NCI-H1417 (cell line): ENCODE measurements around the gene COG2.
"Not testable (repeated sequence)": the region's sequence is repeated elsewhere in the genome, so short reads cannot be mapped to it uniquely, and the experiment has no call there.

Source experiments
- DNase-seq, 3 experiments: peaks; one replicate each; lab custom pipeline; 2025; lab: John Stamatoyannopoulos, UW

Gene COG2

DNA sequence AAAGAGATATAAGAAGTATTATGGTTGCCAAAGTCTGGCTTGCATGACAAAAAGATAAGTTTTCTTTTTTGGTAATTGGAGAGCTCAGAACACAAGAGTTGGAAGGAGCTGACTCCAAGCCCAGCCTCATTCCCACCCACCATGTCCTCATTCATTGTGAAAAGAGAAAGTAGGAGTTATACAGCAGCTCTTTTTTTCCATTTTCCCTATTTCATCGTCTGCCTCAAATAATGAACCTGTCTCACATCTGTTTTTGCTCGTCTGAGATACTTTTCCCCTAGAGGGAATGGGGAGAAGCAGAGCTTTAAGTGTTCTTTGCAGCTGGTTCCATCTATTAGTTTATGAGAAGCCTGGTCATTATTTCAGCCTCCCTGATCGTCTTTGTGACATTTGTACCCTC is 36.9 kb downstream of the COG2 start:
- DNase-seq: no peak

DNA sequence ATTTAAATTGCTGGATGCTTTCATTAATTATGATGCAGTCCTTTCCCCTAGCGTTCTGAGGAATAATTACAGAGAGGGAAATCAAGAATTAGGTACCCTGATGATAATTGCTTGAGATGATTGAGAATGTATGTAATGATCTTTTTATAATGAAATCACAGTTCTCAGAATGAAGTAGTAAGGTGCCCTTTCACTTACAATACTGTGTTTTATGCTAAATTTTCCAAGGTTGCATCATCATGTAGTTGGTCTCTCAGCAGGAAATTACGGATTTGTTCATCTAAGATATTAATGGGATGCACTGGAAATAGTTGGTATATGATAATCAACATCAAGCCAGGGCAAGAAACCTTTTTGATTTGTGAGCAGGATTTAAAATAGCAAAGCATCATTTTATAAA is 37.5 kb downstream of the COG2 start:
- no peak for DNase-seq

DNA sequence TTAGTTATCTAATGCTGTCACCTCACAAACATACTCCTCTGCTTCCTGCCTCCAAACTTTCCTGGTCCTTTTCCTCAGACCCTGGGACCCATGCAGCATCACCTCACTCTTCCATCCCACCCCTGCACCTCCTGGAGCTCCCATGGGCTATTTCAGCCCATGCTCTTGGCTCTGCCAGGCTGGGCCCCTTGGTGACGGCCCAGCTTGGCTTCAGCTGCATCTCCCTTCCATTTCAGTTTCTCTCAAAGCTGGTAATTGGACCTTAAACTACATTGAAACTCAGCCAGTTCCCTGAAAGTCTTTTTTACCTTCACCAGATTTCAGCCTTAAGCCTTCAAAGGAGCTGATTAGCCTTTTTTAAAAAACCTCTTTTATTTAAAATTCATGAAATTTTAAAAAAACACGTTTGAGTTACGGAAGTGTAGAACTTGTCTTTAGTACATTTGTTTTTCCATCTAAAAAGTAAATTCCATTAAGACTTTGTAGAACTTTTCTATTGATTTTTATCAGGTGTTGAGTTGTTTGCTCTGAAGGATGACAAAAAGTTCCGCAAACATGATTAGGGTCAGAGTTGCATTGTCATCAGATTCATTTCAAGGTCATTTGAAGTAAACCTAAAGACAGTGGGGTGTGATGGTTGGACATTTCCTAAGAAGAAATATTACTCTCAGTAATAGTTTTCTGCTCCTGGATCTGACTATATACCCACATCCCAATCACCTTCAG is 38.2 kb downstream of the COG2 start:
- no peak for DNase-seq

DNA sequence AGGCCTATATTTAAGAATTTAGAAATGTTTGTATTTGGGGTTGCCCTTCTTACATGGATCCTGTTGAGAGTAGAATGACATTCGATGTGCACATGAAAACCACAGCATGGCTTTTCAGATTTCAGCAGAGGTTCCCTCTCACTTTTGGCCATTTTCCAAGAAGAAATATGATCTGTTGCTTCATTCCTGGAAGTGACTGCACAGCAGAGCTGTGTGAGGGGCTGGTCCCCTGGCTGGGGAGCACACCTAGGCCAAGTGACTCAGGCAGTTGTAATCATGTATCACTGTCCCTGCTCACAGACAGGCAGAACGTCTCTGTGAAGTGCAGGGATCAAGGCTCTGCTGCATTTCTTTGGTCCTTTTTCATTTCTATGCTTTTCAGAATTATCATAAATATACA is 39.3 kb downstream of the COG2 start:
- peak; percentile 5 to 84 (median 75) for DNase-seq

DNA sequence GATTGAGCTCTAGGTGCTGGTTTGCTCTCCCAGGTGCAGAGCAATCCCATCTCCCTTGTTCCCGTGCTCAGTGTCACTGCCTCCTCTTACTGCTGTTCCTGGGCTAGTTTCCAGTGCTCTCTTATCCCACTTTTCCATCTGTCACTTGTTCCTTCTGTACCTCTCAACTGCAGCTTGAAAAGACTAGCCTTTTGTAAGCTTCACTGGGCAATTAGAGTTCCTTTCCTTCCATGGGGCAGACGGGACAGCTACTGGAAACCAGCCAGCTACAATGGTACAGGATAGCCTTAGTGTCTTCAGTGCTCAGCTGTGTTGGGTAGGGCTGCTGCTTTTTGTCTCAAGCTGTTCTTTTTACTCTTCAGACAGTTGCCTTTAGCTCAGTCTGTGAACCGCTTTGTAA is 40.0 kb downstream of the COG2 start:
- no peak for DNase-seq

DNA sequence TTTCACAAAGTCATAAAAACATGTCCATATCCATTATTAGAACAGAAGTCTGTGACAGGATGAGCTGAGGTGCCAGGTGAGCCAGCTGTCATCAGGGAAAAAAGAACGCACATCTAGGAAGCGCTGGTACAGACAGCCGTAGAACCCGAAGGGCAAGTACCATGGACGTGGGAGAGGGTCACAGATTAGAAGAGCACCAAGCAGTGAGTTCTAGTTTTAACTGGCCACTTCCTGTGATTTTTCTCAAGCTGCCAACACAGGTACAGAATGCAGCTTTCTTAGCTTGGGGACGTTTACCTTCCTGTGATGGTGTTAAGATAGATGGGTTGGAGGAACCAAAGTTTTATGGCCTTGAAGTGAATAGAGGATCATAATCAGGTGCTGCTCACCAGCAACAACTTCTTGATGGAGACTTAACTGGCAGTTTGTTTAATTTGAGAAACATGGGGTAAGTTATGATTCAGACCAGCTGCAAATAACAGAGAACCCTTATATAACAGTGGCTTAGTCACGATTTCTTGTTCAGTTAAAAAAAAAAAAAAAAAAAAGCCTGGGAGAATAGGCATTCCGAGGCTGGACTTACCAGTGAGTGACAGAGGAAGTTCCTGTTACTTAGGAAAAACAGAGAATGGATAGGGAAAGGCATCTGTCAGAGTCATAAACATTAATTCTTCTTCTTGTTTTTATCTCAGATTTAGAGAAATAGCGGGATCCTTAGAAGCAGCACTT is 40.8 kb downstream of the COG2 start:
- DNase-seq: no peak

DNA sequence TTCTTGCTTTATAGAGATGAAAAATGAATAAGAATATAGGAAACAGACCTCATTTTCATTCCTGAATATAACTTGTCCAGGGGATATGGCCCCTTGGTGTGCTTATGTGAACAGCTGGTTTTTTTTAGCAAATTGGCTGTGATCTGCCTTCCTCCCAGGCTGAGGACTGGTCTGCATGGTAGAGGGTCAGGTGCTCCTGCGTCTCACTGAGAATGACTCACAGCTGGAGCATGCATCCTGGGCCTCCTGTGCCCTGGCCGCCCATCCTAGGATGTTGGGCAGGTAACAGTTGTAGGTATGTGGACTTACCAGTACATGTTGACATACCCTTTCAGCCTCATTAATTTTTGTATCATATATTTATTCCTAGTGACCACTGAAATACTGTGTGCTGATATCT is 41.9 kb downstream of the COG2 start:
- DNase-seq: no peak

DNA sequence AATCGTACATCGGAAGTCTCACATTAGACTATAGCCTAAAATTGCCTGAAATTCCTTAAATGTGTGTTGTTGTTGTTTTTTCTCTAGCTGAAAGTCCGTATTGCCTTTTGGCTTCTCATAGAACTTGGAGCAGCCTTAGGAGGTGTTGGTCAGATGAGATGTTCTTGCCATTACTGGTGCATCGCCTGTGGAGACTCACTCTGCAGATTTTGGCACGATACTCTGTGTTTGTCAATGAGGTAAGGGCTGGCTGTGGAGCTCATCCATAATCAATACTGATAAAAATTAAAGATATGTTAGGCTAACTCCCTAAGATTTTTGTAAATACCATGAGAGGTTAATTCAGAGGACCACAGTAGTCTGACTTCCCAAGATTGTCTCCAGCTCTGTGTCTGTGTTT is 42.7 kb downstream of the COG2 start:
- DNase-seq: no peak

DNA sequence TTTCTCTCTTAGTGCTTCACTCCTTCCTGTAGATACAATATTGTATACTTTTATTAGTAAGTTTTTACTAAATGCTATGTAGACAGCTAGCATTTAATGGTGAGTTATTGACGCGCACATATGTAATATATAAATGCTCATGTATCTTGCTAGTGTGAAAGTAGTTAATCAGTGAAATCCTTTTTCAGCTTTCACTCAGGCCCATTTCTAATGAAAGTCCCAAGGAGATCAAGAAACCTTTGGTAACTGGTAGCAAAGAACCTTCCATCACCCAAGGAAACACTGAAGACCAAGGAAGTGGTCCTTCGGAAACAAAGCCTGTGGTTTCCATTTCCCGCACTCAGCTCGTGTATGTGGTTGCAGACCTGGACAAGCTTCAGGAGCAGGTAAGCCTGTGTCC is 44.5 kb downstream of the COG2 start:
- no peak for DNase-seq

DNA sequence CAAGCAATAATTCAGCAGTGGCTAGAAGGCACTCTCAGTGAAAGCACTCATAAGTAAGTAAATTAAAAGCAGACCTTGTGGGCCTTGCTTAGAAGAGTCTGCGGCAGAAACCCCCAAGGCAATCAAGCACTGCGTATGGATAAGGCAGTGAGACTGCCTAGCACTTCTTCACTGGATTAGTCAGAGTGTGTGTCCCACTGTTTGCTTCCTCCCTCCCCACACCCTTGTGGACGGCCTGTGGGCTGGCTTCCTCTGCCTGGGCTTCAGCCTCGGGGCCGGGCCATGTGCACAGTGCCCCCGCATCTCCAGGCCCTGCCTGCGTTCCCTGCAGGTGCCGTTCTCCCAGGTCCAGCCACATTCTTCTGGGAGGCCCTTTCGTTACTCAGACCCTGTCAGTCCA is 47.8 kb downstream of the COG2 start:
- DNase-seq: no peak

DNA sequence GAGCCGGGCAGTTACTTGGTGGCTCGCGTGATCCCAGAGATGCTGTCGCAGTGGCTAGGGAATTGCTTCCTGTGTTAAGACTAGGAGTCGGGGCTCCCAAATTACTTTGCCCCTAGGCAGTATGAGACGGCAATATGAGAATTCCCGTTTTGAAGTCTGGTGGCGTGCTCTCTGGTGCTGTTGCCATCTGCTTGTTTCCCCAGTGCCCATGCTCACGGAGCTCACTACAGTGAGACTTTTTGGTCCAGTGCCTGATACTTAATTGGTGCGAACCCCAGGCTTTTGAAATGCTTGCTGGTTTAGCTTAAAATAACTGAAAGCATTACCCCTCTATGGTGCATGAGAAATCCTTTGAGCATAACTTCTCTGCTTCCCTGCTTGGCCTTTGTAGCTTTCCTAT is 49.3 kb downstream of the COG2 start:
- no peak for DNase-seq

DNA sequence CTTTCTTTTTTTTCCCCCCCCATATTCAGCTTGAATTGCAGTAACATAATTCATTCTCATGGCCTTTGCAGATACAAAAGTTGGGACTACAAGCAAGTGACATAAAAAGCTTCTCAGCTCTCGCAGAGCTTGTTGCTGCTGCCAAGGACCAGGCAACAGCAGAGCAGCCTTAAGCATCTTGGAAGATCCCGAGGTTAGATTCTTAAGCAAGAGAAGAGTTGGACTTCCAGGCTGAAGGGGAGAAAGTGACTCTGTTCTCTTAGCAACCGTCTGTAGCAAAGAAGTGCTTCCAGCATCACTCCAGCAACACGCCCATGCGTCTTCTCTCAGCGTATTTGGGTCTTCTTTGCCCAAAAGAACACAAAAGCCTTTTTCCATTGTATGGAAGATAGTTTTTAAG is 50.9 kb downstream of the COG2 start:
- no peak for DNase-seq

DNA sequence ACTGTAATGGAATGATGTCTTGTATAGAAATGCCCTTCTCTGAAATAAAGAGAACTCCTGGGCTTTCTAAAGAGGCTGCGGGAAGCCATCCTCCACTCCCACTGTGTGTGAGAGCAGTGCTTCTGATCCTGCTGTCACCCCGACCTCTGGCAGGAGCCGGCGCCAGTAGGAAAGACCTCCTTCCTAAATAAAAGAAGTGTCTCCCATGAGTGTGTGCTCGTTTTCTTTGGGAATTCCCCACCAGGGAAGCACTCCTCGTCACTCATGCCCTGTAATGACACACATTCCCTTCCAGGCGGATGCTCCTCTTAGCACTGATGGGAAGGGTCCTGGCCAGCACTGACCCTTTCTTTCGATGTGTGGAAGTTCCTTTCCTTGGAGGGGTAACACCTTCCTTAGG is 51.5 kb downstream of the COG2 start:
- DNase-seq: no peak

DNA sequence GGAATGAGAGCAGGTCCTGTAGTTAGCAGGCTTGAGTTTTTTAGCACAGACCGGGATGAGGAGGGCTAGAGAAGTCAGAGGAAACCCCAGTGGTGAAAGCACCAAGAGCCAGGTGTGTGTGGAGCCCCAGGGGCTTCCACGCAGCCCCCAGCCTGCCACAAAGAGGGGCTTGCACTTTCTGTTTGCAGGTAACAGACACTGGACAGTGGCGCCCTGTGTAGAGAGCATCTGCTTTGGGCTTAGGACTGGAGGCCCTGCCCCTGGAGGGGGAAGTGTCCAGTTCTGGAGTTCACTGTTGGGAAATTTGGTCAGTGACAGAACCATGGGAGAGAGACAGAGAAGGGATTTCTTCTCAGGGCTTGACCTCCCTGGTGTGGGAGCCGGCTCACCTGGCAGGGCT is 52.2 kb downstream of the COG2 start:
- no peak for DNase-seq

DNA sequence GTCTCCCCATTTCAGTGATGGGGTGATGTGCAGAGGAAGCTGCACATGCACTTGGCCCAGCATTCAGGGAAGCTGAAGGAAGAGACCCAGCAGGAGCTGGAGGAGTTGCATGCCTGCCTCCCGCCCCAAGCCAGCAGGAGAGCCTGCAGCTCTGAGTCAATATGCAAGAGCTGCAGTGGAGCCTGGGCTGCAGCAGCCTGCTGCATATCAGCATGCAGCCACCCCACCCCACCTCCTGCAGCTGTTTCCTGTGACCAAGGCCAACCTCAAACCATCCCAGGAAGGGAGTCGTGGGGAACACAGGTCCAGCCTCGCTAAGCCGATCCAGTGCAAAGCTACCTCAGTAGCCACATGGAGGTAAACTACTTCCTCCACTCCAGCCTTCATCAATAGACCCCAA is 52.7 kb downstream of the COG2 start:
- no peak for DNase-seq

DNA sequence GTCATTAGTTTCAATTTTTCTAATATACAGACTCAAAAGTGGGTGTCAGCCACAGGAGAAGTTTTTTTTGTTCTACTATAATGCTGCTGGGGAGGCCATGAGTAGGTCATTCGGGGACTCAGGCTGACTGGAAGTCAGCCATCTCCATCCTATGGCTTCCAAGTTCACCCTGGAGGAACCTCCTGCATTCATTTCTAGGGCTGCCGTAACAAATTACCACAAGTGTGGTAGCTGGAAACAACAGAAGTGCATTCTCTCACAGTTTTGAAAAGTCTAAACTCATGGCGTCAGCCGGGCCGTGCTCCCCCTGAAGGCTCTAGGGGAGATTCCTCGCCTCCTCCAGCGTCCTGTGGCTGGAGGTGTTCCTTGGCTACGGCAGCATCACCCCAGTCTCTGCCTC is 53.9 kb downstream of the COG2 start:
- DNase-seq: no peak

DNA sequence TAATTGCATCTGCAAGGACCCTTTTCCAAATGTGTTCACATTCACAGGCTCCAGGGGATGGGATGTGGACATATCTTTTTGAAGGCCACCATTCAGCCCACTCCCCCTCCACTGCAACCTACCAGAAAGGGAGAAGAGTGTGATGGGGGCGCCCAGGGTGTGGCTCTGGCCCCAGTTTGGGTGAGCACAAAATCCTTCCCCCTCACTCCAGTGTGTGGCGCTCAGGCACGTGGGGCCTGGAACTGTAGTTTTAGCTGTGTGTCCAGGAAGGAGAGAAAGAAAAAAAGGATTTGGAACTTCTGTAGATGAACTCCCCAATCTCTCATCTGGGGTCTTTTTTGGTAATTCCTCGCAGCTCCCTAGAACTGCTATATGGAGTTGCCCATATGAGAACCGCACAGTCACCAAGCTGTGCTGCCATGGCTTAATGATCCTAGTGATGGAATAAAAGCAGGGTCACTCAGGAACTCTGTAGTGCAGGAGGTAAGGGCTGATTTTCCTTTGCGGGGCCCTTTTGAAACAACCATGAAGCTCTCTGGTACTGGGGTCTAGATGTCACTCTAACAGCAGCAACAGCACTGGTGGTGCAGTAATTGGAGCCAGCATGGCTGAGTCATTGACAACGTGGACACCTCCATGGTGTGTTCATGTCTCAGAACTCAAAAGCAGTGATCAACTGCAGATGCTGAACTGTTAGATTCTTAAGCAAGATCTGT is 54.6 kb downstream of the COG2 start:
- DNase-seq: no peak

DNA sequence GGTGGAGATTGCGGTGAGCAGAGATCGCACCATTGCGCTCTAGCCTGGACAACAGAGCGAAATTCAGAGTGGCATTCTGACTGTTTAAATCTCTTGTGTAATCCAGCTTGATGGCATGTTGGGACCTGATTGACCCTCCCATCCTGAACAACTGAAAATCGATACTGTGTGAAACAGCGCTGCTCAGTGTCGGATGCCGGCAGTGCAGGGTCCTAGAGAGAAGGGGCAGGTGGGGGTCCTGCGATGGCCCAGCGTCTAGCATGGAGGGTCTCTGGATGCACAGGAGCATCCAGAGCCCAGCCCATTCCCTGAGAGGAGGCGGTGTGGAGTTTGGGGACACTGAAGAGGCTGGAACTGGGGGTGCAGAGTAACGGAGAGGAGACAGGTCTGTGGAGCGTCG is 55.8 kb downstream of the COG2 start:
- no peak for DNase-seq

DNA sequence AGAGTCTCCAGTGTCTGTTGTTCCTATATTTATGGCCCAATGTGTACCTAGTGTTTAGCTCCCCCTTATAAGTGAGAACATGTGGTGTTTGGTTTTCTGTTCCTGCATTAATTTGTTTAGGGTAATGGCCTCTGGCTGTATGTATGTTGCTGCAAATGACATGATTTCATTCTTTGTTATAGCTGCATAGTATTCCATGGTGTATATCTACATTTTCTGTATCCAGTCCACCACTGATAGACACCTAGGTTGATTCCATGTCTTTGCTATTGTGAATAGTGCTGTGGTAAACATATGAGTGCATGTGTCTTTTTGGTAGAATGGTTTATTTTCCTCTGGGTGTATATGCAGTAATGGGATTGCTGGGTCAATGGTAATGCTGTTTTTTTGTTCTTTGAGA is 56.7 kb downstream of the COG2 start:
- not testable (repeated sequence) for DNase-seq

DNA sequence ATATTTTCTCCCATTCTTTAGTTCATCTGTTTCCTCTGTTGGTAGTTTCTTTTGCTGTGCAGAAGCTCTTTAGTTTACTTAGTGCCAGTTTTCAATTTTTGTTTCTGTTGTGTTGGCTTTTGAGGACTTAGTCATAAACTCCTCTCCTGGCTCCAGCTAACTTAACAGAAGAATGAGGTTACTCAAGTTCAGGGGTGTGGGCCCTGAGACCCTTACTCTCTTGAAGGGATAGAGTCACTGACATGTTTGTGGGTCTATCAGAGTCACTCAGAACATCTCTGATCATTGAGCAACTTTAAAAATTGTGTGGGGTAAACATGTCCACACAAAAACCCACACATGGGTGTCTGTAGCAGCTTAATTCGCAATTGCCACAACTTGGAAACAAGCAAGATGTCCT is 57.4 kb downstream of the COG2 start:
- no peak for DNase-seq

DNA sequence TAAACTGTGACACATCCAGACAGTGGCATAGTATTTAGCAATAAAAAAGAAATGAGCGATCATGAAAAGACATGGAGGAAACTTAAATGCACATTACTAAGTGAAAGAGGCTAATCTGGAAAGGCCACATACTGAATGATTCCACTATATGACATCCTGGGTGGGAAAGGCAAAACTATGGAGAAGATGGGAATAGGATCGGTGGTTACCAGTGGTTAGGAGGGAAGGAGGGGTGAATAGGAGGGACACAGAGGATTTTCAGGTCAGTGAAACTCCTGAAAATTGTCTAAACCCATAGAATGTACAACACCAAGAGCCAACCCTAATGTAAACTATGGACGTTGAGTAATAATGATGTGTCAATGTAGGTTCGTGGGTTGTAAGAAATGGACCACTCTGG is 57.9 kb downstream of the COG2 start:
- DNase-seq: no peak

DNA sequence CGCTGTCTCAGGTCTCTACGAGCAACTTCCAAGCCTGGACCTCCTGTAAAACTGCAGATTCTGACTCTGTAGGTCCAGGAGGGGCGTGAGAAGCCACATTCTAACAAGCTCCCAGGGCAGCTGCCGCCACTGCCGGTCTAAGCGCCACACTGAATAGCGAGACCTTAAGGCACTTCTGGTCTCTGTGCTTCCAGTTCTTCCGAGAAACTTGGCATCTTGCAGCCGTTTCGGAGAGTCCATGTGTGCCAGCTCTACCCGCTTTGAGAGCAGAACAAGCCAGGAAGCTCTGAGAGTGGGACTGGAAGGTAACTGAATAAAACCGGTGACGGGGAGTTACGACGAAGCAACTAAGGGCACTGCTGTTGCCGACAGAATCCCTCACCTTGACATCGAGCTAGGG is 59.2 kb downstream of the COG2 start:
- DNase-seq: no peak
